GM19023 (cell line): ENCODE data around the gene SEMA3E.
A peak's percentile ranks its signal among the peaks of the same experiment; 100 is the strongest.
"Not testable (repeated sequence)": the region's sequence is repeated elsewhere in the genome, so short reads cannot be mapped to it uniquely, and the experiment has no call there.

ENCODE experiments used
- ATAC-seq: cut with Tn5 transposase; IDR thresholded peaks from one replicate; pipeline ENCODE4 v1.9.1; 2021; ENCODE audit warnings: mild to moderate bottlenecking, moderate library complexity; ENCODE audit not compliant: unreplicated experiment

The SEMA3E gene

DNA sequence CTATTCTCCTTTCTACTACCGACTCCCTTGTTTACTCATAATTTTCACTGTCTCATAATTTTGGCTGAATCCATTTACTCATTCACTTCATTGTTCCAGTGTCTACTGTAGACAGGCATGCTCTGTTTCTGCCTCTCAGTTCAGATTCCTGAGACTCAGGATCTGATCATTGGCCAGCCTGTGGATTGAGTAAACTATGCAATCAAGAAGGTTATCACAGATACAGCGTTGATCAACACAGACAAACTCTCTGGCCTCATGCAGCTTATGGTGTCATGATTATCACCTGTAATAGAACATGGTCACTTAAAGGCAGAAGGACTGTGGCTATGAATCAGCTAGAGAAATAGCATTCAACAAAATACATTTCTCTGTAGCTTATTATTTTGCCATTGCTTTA is 86.0 kb downstream of the SEMA3E start:
- ATAC-seq, result no peak

GRCh38 chr7:83562289-83562688 is 86.7 kb downstream of the SEMA3E start:
- no peak for ATAC-seq

DNA sequence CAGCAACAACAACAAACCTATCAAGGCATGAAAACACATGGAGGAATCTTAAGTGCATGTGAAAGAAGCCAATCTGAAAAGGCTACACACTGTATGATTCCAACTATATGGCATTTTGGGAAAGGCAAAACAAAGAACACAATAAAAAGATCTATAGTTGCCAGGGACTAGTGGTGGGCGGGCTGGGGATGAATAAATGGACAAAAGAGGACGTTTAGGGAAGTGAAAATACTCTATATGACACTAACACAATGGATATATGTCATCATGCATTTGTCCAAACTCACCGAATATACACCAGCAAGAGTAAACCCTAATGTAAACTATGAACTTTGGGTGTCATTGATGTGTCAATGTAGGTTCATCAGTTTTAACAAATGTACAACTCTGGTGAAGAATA is 89.1 kb downstream of the SEMA3E start:
- no peak for ATAC-seq

DNA sequence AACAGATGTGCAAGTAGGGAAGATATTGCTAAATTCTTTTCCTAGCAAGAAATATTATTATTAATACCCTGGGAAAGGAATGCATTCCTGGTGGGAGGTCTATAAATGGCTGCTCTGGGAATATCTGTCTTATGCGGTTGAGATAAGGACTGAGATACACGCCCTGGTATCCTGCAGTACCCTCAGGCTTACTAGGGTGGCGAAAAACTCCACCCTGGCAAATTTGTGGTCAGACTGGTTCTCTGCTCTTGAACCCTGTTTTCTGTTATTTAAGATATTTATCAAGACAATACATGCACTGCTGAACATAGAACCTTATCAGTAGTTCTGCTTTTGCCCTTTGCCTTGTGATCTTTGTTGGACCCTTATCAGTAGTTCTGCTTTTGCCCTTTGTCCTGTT is 96.4 kb downstream of the SEMA3E start:
- ATAC-seq, result not testable (repeated sequence)

- ATAC-seq, result no peak
Measured at GRCh38 chr7:83550100-83550499, 98.8 kb downstream of the SEMA3E start.

- ATAC-seq, result no peak
Measured at GRCh38 chr7:83548250-83548649, 100.7 kb downstream of the SEMA3E start.

- ATAC-seq, result peak; percentile 98
Measured at GRCh38 chr7:83547526-83547925, 101.4 kb downstream of the SEMA3E start.

DNA sequence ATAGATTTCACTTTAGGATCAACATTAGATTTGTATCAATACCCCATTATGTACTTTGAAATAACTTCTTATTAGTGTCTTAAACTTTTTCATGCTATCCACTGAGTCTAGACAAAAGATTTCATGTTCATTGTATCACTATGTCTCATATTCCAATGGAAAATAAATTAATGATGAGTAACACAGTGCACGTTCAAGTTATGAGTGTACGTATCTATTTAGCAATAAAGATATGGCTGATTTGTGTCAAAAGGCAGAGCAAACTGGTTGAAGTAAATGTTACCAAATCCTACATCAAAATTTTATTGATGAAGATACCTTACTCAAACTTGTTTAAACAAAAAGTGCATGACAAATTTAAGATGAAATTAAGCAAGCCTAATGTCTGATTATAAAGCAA is 102.4 kb downstream of the SEMA3E start:
- no peak for ATAC-seq

- ATAC-seq, result no peak
Measured at GRCh38 chr7:83541187-83541960, 107.6 kb downstream of the SEMA3E start.

GRCh38 chr7:83534488-83534887 is 114.5 kb downstream of the SEMA3E start:
- no peak for ATAC-seq

GRCh38 chr7:83532219-83532618 is 116.7 kb downstream of the SEMA3E start:
- no peak for ATAC-seq

DNA sequence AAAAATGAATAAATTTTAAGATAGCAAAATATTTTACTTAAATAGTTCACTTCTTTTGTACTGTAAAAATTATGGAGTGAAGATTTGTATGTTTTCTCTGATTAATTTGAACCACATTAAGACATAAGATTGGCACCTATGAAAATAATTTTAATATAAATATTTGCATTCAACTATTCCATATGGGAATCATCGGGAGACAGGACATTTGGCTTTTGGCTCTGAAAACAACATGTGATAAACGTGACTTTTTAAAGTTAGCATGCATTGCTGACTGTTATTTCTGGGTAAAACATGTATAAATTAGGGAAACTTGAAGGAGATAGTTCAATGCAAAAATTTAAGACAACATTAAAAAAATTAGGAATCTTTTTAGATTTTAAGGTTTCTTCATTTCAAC is 117.2 kb downstream of the SEMA3E start:
- ATAC-seq, result no peak

- ATAC-seq, result no peak
Measured at GRCh38 chr7:83528925-83529423, 120.0 kb downstream of the SEMA3E start.

- no peak for ATAC-seq
Measured at GRCh38 chr7:83524277-83525075, 124.5 kb downstream of the SEMA3E start.

DNA sequence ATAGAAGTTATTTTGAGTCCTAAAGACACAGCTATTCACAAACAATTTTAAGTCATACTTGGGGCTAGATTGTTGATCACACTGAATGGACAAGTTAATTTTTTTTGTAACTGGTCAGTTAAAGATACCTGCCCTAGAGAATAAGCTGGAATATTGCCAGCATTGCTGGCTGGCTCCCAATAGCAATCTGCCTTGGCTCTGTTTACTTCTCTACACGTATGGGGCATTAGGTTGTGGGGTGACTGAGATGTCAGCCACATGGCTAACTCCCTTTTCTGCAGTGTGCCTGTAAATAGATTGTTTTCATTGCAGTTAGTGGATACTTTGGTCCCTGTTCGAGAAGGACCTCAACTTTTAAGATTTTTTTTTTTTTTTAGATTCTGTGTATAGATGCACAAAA is 128.2 kb downstream of the SEMA3E start:
- no peak for ATAC-seq

GRCh38 chr7:83519240-83519639 is 129.7 kb downstream of the SEMA3E start:
- ATAC-seq, result no peak

GRCh38 chr7:83517035-83517700 is 131.8 kb downstream of the SEMA3E start:
- no peak for ATAC-seq

DNA sequence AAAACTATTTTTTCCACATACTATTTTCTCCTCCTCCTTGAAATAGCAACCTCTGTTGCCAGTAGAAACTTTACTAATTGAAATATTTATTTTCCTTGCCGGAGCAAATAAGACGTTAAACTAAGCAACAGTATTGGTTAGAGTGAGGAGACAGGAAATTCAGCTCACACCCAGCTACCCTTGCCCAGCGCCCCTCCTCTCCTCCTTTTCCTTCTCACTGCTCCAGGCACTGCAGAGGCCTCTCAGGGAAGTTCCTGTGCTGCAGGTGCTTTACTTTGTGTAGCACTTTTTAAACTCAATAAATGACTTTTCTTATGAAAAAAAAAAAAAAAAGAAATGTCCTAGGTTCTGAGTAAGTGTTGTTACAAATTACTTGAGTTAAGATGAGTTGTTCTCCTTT is 134.0 kb downstream of the SEMA3E start:
- ATAC-seq, result no peak

- ATAC-seq, result no peak
Measured at GRCh38 chr7:83509255-83510021, 139.5 kb downstream of the SEMA3E start.

DNA sequence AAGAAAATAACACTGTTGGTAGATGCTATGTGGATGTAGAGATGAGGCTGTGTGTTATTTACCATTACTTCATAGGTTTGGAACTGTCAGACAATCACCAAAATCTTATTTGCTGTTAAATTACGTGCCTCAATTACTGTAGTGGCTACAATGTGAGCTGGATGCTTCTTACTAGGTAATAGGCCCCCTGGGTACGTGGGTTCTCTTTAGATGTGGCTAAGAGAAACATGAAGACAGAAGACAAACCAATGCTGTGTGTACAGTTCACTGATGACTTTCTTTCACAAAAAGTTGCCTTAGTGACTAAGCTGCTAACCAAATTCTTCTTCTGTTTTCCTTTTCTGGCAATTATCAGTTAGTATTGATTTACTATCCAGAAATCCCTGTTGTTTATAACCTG is 144.6 kb downstream of the SEMA3E start:
- ATAC-seq, result no peak

DNA sequence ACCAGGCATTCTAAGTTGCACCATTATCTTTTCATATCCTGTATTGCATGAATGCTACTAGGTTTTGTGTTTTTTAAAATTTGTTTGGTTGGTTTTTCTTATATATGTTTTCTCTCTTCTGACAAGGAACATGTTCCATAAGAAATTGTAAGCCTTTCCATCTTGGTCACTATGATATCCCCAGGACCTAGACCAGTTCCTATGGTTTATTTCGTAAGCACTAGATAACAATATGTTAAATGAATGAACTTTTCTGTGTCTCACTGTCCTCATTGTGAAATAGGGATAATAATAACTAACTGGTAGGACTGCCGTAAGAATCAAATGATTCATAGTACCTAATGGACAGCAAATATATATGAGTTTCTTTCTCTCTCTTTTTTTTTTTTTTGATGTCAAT is 146.3 kb downstream of the SEMA3E start:
- no peak for ATAC-seq
